OCI-LY1 (cell line): ENCODE data around the gene KLHL25.
"Not testable (repeated sequence)": the region's sequence is repeated elsewhere in the genome, so short reads cannot be mapped to it uniquely, and the experiment has no call there.

Source experiments
- CTCF ChIP-seq: fragments of 200-600 bp; sonication (generic), shearing (Covaris generic); IDR thresholded peaks from 2 replicates; pipeline ENCODE4 v1.5.1; 2017; ENCODE audit warnings: mild to moderate bottlenecking, antibody characterized with exemption, low read length, moderate library complexity, mixed read lengths
- EZH2 ChIP-seq: fragments of 200-600 bp; sonication (generic), shearing (Covaris generic); IDR thresholded peaks from 2 replicates; pipeline ENCODE4 v1.8.0; 2017; ENCODE audit warnings: borderline replicate concordance, mixed run types, mild to moderate bottlenecking, antibody characterized with exemption, low read length, moderate library complexity, mixed read lengths

GRCh38 chr15:85829754-85830153 lies 35.0 kb upstream of the KLHL25 start:
- TF ChIP-seq EZH2, CTCF: not testable (repeated sequence)
